Panc1 (cell line): Measurements from ENCODE around the gene RUSF1.
"Not testable (repeated sequence)": the region's sequence is repeated elsewhere in the genome, so short reads cannot be mapped to it uniquely, and the experiment has no call there.

Experiments used
- CTCF ChIP-seq: fragments of 450-650 bp; IDR thresholded peaks from 2 replicates; pipeline ENCODE4 v1.5.1; 2017; ENCODE audit warnings: mild to moderate bottlenecking
- SIN3A ChIP-seq: IDR thresholded peaks from 2 replicates; pipeline ENCODE4 v1.6.1; 2012; ENCODE audit warnings: low read depth, mild to moderate bottlenecking, low read length, moderate library complexity, borderline replicate concordance; ENCODE audit not compliant: insufficient read depth

GRCh38 chr16:31484048-31484447, 24.1 kb downstream of the RUSF1 start:
- not testable (repeated sequence) for TF ChIP-seq SIN3A, CTCF
